ENCODE data around the gene SLC35F1.

SLC35F1 gene

DNA sequence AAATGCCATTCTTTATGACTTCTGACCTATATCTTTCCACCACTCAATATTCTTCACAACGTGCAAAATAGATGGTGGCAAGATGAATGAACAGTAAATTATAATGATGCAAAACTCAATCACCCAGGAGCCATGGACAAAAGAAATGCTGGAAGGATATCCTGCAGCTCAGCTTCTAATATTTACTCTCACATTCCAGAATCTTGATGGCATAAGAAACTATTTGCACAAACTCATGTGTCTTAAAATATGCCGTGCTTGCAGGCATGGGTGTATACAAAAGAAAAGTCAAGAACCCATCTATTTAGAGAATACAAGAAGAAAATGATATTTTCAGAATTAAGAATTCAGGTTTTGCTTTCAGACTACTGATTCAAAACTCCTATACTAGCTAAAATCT, 217.8 kb downstream of the SLC35F1 start:
- no peak for TF ChIP-seq GABPA (IDR thresholded peaks at IDR 0.05; ENCODE audit: low read depth)
- no peak for TF ChIP-seq POLR2AphosphoS5 (IDR thresholded peaks at IDR 0.05; ENCODE audit: low read depth)
- no peak for TF ChIP-seq SPI1 (IDR thresholded peaks at IDR 0.05; ENCODE audit: borderline replicate concordance, low read depth)
- TF ChIP-seq, protein P1, sequence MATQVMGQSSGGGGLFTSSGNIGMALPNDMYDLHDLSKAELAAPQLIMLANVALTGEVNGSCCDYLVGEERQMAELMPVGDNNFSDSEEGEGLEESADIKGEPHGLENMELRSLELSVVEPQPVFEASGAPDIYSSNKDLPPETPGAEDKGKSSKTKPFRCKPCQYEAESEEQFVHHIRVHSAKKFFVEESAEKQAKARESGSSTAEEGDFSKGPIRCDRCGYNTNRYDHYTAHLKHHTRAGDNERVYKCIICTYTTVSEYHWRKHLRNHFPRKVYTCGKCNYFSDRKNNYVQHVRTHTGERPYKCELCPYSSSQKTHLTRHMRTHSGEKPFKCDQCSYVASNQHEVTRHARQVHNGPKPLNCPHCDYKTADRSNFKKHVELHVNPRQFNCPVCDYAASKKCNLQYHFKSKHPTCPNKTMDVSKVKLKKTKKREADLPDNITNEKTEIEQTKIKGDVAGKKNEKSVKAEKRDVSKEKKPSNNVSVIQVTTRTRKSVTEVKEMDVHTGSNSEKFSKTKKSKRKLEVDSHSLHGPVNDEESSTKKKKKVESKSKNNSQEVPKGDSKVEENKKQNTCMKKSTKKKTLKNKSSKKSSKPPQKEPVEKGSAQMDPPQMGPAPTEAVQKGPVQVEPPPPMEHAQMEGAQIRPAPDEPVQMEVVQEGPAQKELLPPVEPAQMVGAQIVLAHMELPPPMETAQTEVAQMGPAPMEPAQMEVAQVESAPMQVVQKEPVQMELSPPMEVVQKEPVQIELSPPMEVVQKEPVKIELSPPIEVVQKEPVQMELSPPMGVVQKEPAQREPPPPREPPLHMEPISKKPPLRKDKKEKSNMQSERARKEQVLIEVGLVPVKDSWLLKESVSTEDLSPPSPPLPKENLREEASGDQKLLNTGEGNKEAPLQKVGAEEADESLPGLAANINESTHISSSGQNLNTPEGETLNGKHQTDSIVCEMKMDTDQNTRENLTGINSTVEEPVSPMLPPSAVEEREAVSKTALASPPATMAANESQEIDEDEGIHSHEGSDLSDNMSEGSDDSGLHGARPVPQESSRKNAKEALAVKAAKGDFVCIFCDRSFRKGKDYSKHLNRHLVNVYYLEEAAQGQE (IDR thresholded peaks at IDR 0.05; ENCODE audit: insufficient replicate concordance, low read depth), result no peak
- TF ChIP-seq, protein P2, sequence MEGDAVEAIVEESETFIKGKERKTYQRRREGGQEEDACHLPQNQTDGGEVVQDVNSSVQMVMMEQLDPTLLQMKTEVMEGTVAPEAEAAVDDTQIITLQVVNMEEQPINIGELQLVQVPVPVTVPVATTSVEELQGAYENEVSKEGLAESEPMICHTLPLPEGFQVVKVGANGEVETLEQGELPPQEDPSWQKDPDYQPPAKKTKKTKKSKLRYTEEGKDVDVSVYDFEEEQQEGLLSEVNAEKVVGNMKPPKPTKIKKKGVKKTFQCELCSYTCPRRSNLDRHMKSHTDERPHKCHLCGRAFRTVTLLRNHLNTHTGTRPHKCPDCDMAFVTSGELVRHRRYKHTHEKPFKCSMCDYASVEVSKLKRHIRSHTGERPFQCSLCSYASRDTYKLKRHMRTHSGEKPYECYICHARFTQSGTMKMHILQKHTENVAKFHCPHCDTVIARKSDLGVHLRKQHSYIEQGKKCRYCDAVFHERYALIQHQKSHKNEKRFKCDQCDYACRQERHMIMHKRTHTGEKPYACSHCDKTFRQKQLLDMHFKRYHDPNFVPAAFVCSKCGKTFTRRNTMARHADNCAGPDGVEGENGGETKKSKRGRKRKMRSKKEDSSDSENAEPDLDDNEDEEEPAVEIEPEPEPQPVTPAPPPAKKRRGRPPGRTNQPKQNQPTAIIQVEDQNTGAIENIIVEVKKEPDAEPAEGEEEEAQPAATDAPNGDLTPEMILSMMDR (IDR thresholded peaks at IDR 0.05; ENCODE audit: insufficient read depth, low read length), result no peak
- H3K27me3 ChIP-seq (ENCODE audit: insufficient read depth, poor library complexity, severe bottlenecking), result no peaks in the 10 kb centered on the region
- no peak overlapping the region for H3K4me3 ChIP-seq (replicated peaks; ENCODE audit: insufficient read depth, low read length)
- H3K27ac ChIP-seq (replicated peaks), result no peak overlapping the region
- no peak for DNase-seq (ENCODE audit: low read depth in 1 of 2, low spot score in 1 of 2)

DNA sequence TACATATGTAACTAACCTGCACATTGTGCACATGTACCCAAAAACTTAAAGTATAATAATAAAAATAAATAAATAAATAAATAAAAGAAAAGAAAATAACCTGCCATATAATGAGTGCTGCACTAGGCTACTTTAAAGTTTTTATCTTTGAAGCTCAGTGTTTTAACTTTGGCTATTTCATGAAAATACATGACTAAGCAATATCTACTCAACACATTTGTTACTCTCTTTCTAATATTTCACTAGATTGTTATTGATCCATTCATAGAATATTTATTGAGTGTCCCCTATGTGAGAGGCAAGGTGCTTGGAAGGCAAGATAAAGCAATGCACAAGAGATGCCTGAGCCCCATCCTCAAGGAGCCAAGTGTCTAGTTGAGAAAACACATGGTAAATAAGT, 221.7 kb downstream of the SLC35F1 start:
- no peak overlapping the region for H3K4me3 ChIP-seq (replicated peaks; ENCODE audit: insufficient read depth, low read length)
- H3K27ac ChIP-seq (replicated peaks), result no peak overlapping the region
- no peaks in the 10 kb centered on the region for H3K27me3 ChIP-seq (ENCODE audit: insufficient read depth, poor library complexity, severe bottlenecking)
- TF ChIP-seq, protein P1 (IDR thresholded peaks at IDR 0.05; ENCODE audit: insufficient replicate concordance, low read depth), result no peak
- TF ChIP-seq POLR2AphosphoS5 (IDR thresholded peaks at IDR 0.05; ENCODE audit: low read depth) (no peak), SPI1 (IDR thresholded peaks at IDR 0.05; ENCODE audit: borderline replicate concordance, low read depth) (no peak), GABPA (IDR thresholded peaks at IDR 0.05; ENCODE audit: low read depth) (no peak)
- TF ChIP-seq, protein P2 (IDR thresholded peaks at IDR 0.05; ENCODE audit: insufficient read depth, low read length), result no peak
- DNase-seq (ENCODE audit: low read depth in 1 of 2, low spot score in 1 of 2), result no peak

DNA sequence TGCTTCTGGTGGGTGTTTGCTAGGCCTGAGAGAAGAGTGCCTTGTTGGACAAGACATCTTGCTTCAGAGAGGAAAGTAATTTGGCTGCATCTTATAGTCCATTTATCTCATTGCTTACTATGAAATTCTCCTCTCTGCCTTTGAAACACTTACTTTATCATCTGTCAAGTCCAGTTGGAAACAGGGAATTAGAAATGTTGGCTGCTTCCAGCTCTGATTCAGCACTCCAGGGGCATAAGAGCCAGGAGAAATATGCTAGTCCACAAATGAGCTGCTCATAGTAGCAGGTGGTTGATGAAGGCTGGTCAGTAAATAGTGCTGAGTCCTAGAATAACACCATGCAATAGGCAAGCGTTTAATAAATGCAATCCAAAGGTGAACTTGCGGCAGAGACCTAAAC, 227.1 kb downstream of the SLC35F1 start:
- H3K27me3 ChIP-seq (ENCODE audit: insufficient read depth, poor library complexity, severe bottlenecking), result no peaks in the 10 kb centered on the region
- no peak for DNase-seq (ENCODE audit: low read depth in 1 of 2, low spot score in 1 of 2)
- no peak overlapping the region for H3K4me3 ChIP-seq (replicated peaks; ENCODE audit: insufficient read depth, low read length)
- TF ChIP-seq POLR2AphosphoS5 (IDR thresholded peaks at IDR 0.05; ENCODE audit: low read depth) (no peak), GABPA (IDR thresholded peaks at IDR 0.05; ENCODE audit: low read depth) (no peak), SPI1 (IDR thresholded peaks at IDR 0.05; ENCODE audit: borderline replicate concordance, low read depth) (no peak)
- TF ChIP-seq, protein P1 (IDR thresholded peaks at IDR 0.05; ENCODE audit: insufficient replicate concordance, low read depth), result no peak
- TF ChIP-seq, protein P2 (IDR thresholded peaks at IDR 0.05; ENCODE audit: insufficient read depth, low read length), result no peak
- no peak overlapping the region for H3K27ac ChIP-seq (replicated peaks)

Data from HL-60 (cell line).